H1 (cell line): ENCODE results near the gene DEDD. TPM values are rescaled to one million over a fixed set of nuclear protein-coding genes. Genes with fewer than 3 reads are reported as not detected.

Experiments
- BACH1 ChIP-seq: IDR thresholded peaks from 2 replicates; pipeline ENCODE4 v1.6.1; 2012; ENCODE audit warnings: low read length, improper control_type of control experiment
- BCL11A ChIP-seq, 2 experiments: IDR thresholded peaks; one replicate each; pipeline ENCODE4 v1.6.1; 2011; ENCODE audit warnings: low read depth in 2 of 2, low read length in 2 of 2, mild to moderate bottlenecking in 2 of 2
- CBX8 ChIP-seq: fragments of 300-800, 300-1000 bp; sonication (generic); IDR thresholded peaks from 2 replicates; pipeline ENCODE4 v1.7.1; 2016; ENCODE audit warnings: low read depth, low read length, borderline replicate concordance
- CTBP2 ChIP-seq: IDR thresholded peaks from 2 replicates; pipeline ENCODE4 v1.7.0; 2011; ENCODE audit warnings: borderline replicate concordance, mild to moderate bottlenecking, moderate library complexity, mixed read lengths, low read length; ENCODE audit not compliant: insufficient read depth, insufficient read length
- GABPA ChIP-seq: IDR thresholded peaks from 2 replicates; pipeline ENCODE4 v1.6.1; 2011; ENCODE audit warnings: mild to moderate bottlenecking, low read length, moderate library complexity, borderline replicate concordance; ENCODE audit not compliant: insufficient read depth
- JUND ChIP-seq: IDR thresholded peaks from 2 replicates; pipeline ENCODE4 v1.6.1; 2011; ENCODE audit warnings: mild to moderate bottlenecking, improper control_type of control experiment, low read length
- RBBP5 ChIP-seq: IDR thresholded peaks from 2 replicates; pipeline ENCODE4 v1.7.1; 2012; ENCODE audit warnings: low read depth, mild to moderate bottlenecking, inconsistent platforms, low read length, moderate library complexity, borderline replicate concordance
- SIX5 ChIP-seq: IDR thresholded peaks from 2 replicates; pipeline ENCODE4 v1.6.1; 2011; ENCODE audit warnings: mild to moderate bottlenecking, low read depth, low read length
- SP2 ChIP-seq: IDR thresholded peaks from 2 replicates; pipeline ENCODE4 v1.6.1; 2012; ENCODE audit warnings: mild to moderate bottlenecking, low read length, inconsistent platforms
- polyA plus RNA-seq, 7 experiments: library from polyadenylated mRNA; depleted of rRNA in 3 of 7; stranded (reverse) in 5 of 7; unstranded in 2 of 7; fragments of >200 nt in 5 of 7; fragments of 200-250 nt in 2 of 7; gene quantifications; 1 replicate in 5 of 7; 2 replicates in 1 of 7; 4 replicates in 1 of 7; pipeline versions ENCODE4 v1.2.1 to v1.2.3, GENCODE V29; 2011 to 2013; ENCODE audit warnings: missing spikeins in 2 of 7, mixed read lengths in 2 of 7
- total RNA-seq: library from RNA; stranded (reverse); fragmentation: NEBNext Ultra II Directional; extraction: Animal tissue kit (Norgen Biotek cat#: 25700); gene quantifications from 2 replicates; pipeline ENCODE4 v1.2.1, GENCODE V29; 2021
- TF ChIP-seq, protein P1 (sequence below): fragments of 300-600 bp; sonication (generic); IDR thresholded peaks from 2 replicates; pipeline ENCODE4 v1.7.1; 2012; ENCODE audit warnings: low read length, moderate library complexity, mild to moderate bottlenecking, inconsistent platforms; ENCODE audit not compliant: insufficient replicate concordance

DEDD gene
- total and polyA plus RNA-seq, 2 of the 8 experiments (the other 6 are each of a cell fraction or from before 2014, with no cell fraction given) = 42.6 to 55.9 TPM

DNA sequence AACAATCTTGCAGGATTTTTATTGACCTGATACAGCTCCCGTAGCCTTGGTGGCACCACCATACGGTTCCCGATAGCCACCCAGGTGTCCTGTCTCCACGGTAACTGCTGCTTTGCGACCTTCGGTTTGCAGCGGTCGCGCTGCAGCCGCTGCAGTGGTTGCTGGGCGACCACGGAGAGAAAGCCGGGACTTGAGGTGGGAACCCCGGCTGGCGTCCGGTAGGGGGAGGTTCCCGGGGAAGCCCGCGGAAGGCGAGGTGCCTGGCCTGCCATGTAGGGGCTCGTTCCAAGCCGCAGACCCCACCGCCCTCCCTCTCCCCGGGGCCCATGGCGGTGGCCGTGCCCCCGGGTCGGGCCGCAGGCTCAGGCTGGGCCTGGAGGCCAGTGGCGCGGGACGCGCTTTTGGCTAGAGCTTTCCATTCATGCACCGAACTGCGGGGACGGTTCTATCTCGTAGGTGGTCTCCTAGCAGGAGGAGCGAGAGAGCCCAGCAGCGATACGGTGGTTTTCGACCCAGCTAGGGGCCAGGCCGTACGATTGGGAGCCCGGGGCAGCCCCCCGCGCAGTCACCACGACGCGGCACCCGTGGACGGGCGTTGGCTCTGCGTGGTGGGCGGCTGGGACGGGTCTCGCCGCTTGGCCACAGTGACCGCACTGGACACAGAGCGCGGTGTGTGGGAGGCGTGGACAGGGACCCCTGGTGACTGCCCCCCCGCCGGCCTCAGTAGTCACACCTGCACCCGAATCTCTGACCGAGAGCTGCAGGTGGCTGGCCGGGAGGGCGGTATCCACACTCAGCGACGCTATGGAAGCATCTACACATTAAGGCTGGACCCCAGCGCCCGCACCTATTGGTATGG lies 34.0 kb downstream of the DEDD start, which contains the start of gene KLHDC9 (continued):
- TF ChIP-seq, protein P1, sequence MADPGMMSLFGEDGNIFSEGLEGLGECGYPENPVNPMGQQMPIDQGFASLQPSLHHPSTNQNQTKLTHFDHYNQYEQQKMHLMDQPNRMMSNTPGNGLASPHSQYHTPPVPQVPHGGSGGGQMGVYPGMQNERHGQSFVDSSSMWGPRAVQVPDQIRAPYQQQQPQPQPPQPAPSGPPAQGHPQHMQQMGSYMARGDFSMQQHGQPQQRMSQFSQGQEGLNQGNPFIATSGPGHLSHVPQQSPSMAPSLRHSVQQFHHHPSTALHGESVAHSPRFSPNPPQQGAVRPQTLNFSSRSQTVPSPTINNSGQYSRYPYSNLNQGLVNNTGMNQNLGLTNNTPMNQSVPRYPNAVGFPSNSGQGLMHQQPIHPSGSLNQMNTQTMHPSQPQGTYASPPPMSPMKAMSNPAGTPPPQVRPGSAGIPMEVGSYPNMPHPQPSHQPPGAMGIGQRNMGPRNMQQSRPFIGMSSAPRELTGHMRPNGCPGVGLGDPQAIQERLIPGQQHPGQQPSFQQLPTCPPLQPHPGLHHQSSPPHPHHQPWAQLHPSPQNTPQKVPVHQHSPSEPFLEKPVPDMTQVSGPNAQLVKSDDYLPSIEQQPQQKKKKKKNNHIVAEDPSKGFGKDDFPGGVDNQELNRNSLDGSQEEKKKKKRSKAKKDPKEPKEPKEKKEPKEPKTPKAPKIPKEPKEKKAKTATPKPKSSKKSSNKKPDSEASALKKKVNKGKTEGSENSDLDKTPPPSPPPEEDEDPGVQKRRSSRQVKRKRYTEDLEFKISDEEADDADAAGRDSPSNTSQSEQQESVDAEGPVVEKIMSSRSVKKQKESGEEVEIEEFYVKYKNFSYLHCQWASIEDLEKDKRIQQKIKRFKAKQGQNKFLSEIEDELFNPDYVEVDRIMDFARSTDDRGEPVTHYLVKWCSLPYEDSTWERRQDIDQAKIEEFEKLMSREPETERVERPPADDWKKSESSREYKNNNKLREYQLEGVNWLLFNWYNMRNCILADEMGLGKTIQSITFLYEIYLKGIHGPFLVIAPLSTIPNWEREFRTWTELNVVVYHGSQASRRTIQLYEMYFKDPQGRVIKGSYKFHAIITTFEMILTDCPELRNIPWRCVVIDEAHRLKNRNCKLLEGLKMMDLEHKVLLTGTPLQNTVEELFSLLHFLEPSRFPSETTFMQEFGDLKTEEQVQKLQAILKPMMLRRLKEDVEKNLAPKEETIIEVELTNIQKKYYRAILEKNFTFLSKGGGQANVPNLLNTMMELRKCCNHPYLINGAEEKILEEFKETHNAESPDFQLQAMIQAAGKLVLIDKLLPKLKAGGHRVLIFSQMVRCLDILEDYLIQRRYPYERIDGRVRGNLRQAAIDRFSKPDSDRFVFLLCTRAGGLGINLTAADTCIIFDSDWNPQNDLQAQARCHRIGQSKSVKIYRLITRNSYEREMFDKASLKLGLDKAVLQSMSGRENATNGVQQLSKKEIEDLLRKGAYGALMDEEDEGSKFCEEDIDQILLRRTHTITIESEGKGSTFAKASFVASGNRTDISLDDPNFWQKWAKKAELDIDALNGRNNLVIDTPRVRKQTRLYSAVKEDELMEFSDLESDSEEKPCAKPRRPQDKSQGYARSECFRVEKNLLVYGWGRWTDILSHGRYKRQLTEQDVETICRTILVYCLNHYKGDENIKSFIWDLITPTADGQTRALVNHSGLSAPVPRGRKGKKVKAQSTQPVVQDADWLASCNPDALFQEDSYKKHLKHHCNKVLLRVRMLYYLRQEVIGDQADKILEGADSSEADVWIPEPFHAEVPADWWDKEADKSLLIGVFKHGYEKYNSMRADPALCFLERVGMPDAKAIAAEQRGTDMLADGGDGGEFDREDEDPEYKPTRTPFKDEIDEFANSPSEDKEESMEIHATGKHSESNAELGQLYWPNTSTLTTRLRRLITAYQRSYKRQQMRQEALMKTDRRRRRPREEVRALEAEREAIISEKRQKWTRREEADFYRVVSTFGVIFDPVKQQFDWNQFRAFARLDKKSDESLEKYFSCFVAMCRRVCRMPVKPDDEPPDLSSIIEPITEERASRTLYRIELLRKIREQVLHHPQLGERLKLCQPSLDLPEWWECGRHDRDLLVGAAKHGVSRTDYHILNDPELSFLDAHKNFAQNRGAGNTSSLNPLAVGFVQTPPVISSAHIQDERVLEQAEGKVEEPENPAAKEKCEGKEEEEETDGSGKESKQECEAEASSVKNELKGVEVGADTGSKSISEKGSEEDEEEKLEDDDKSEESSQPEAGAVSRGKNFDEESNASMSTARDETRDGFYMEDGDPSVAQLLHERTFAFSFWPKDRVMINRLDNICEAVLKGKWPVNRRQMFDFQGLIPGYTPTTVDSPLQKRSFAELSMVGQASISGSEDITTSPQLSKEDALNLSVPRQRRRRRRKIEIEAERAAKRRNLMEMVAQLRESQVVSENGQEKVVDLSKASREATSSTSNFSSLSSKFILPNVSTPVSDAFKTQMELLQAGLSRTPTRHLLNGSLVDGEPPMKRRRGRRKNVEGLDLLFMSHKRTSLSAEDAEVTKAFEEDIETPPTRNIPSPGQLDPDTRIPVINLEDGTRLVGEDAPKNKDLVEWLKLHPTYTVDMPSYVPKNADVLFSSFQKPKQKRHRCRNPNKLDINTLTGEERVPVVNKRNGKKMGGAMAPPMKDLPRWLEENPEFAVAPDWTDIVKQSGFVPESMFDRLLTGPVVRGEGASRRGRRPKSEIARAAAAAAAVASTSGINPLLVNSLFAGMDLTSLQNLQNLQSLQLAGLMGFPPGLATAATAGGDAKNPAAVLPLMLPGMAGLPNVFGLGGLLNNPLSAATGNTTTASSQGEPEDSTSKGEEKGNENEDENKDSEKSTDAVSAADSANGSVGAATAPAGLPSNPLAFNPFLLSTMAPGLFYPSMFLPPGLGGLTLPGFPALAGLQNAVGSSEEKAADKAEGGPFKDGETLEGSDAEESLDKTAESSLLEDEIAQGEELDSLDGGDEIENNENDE = no peak
- TF ChIP-seq RBBP5 (0 out of 2 replicates have a peak, but pooled peaks have one; percentile 27), SP2 (no peak), BCL11A (IDR thresholded peaks at IDR 0.05; ENCODE audit: low read depth in 2 of 2, low read length in 2 of 2) (no peak), CBX8 (no peak), GABPA (no peak), BACH1 (no peak), CTBP2 (no peak), SIX5 (no peak), JUND (no peak)
